H1 (cell line): ENCODE results near the gene FAIM2. TPM values are rescaled to one million over a fixed set of nuclear protein-coding genes. Genes with fewer than 3 reads are reported as not detected.

ENCODE experiments used
- CTCF ChIA-PET: fragments of 300-600 bp; sonication (Branson Sonifier 250); formaldehyde crosslinking; loops from one replicate; lab custom pipeline; 2021; ENCODE audit not compliant: partially characterized antibody; lab: Charles Lee
- POLR2A ChIA-PET: fragments of 300-600 bp; sonication (Branson Sonifier 250); formaldehyde crosslinking; loops from one replicate; lab custom pipeline; 2021; ENCODE audit warnings: inconsistent platforms; ENCODE audit not compliant: partially characterized antibody; lab: Charles Lee
- DNase-seq, 2 experiments: peaks; one replicate each; pipeline versions ENCODE4 v3.0.0 to v3.0.0-alpha.2; 2010 to 2022; ENCODE audit warnings: low spot score in 2 of 2, low read depth in 1 of 2, mixed read lengths in 1 of 2
- FAIRE-seq: peaks from 2 replicates; lab custom pipeline; 2011; peaks lifted over from hg19 to GRCh38; lab: Jason Lieb, UNC
- H2AFZ ChIP-seq: 2 replicates; pipeline ENCODE4 v1.8.1; 2012; ENCODE audit warnings: low read length, inconsistent platforms
- H2AK5ac ChIP-seq: 2 replicates; pipeline ENCODE4 v1.6.1; 2013; ENCODE audit warnings: low read depth, low read length
- H2BK120ac ChIP-seq: replicated peaks from 2 replicates; pipeline ENCODE3; 2013; ENCODE audit warnings: low read depth, low read length, inconsistent platforms
- H2BK12ac ChIP-seq: 2 replicates; pipeline ENCODE4 v1.6.1; 2013; ENCODE audit warnings: low read depth, low read length
- H2BK15ac ChIP-seq: 2 replicates; pipeline ENCODE4 v1.6.1; 2013; ENCODE audit warnings: low read length
- H2BK20ac ChIP-seq: 2 replicates; pipeline ENCODE4 v1.6.1; 2013; ENCODE audit warnings: low read length
- H2BK5ac ChIP-seq: 2 replicates; pipeline ENCODE4 v1.6.1; 2013; ENCODE audit warnings: low read depth, low read length
- H3K14ac ChIP-seq: 2 replicates; pipeline ENCODE4 v1.6.1; 2013; ENCODE audit warnings: inconsistent platforms; ENCODE audit not compliant: insufficient read length
- H3K18ac ChIP-seq: 2 replicates; pipeline ENCODE4 v1.6.1; 2013; ENCODE audit warnings: low read length; ENCODE audit errors: extremely low read depth
- H3K23ac ChIP-seq: 2 replicates; pipeline ENCODE4 v1.6.1; 2013; ENCODE audit warnings: inconsistent platforms; ENCODE audit not compliant: insufficient read length
- H3K23me2 ChIP-seq: 2 replicates; pipeline ENCODE4 v1.6.1; 2013; ENCODE audit warnings: low read depth, low read length
- H3K27ac ChIP-seq: 2 replicates; pipeline ENCODE4 v1.6.1; 2011; ENCODE audit warnings: low read depth, low read length, inconsistent platforms
- H3K27me3 ChIP-seq, 4 experiments: replicated peaks in 1 of 4; 1 replicate in 1 of 4; 2 replicates in 3 of 4; pipeline versions ENCODE4 v1.6.1 to v1.8.1; 2011 to 2013; ENCODE audit warnings: low read length in 3 of 4, mild to moderate bottlenecking in 3 of 4, inconsistent platforms in 2 of 4, mixed read lengths in 2 of 4, moderate library complexity in 1 of 4; ENCODE audit not compliant: control insufficient read depth in 3 of 4, insufficient read depth in 3 of 4; ENCODE audit errors: extremely low read depth in 1 of 4
- H3K36me3 ChIP-seq, 4 experiments: 2 replicates each; pipeline versions ENCODE4 v1.6.1 to v1.8.1; 2011 to 2013; ENCODE audit warnings: mild to moderate bottlenecking in 4 of 4, low read length in 3 of 4, moderate library complexity in 2 of 4, control low read depth in 1 of 4, inconsistent platforms in 1 of 4; ENCODE audit not compliant: insufficient read depth in 4 of 4, control insufficient read depth in 2 of 4
- H3K4ac ChIP-seq: replicated peaks from 2 replicates; pipeline ENCODE3; 2013; ENCODE audit warnings: low read length, low read depth, mixed read lengths, inconsistent platforms; ENCODE audit not compliant: insufficient read length
- H3K4me1 ChIP-seq, 4 experiments: replicated peaks in 1 of 4; 1 replicate in 1 of 4; 2 replicates in 3 of 4; pipeline versions ENCODE4 v1.6.1 to v1.8.1; 2011 to 2013; ENCODE audit warnings: low read length in 3 of 4, inconsistent platforms in 2 of 4, mixed read lengths in 1 of 4; ENCODE audit not compliant: insufficient read depth in 4 of 4, control insufficient read depth in 3 of 4
- H3K4me2 ChIP-seq, 2 experiments: 2 replicates each; pipeline versions ENCODE4 v1.6.1 to v1.8.1; 2011 to 2013; ENCODE audit warnings: low read depth in 2 of 2, low read length in 2 of 2, control low read depth in 1 of 2, inconsistent platforms in 1 of 2, mild to moderate bottlenecking in 1 of 2; ENCODE audit not compliant: insufficient read depth in 1 of 2
- H3K4me3 ChIP-seq, 4 experiments: fragments of 200-600, 300-600 bp in 1 of 4; sonication (generic), shearing (Covaris generic), sonication (Bioruptor Twin) in 1 of 4; 2 replicates each; pipeline versions ENCODE4 v1.5.1 to v1.8.1; 2011 to 2016; ENCODE audit warnings: low read length in 4 of 4, low read depth in 3 of 4, control low read depth in 2 of 4, inconsistent platforms in 2 of 4, mild to moderate bottlenecking in 2 of 4, mixed read lengths in 1 of 4, moderate library complexity in 1 of 4; ENCODE audit not compliant: insufficient read depth in 2 of 4; ENCODE audit errors: extremely low read depth in 1 of 4
- H3K56ac ChIP-seq: replicated peaks from 2 replicates; pipeline ENCODE3; 2013; ENCODE audit warnings: low read depth, mild to moderate bottlenecking, mixed read lengths, low read length, inconsistent platforms; ENCODE audit not compliant: insufficient read length
- H3K79me1 ChIP-seq: 2 replicates; pipeline ENCODE4 v1.6.1; 2013; ENCODE audit warnings: low read depth, low read length, control low read depth
- H3K79me2 ChIP-seq, 2 experiments: 2 replicates each; pipeline versions ENCODE4 v1.6.1 to v1.8.1; 2012 to 2013; ENCODE audit warnings: low read length in 2 of 2, mild to moderate bottlenecking in 2 of 2, inconsistent platforms in 1 of 2; ENCODE audit not compliant: insufficient read depth in 2 of 2, control insufficient read depth in 1 of 2
- H3K9ac ChIP-seq, 4 experiments: replicated peaks in 1 of 4; 1 replicate in 1 of 4; 2 replicates in 3 of 4; pipeline versions ENCODE4 v1.6.1 to v1.8.1; 2011 to 2013; ENCODE audit warnings: low read depth in 3 of 4, low read length in 3 of 4, control low read depth in 2 of 4, mild to moderate bottlenecking in 2 of 4, moderate library complexity in 2 of 4, inconsistent platforms in 1 of 4; ENCODE audit errors: extremely low read depth in 1 of 4
- H3K9me3 ChIP-seq, 2 experiments: 2 replicates each; pipeline versions ENCODE4 v1.6.1 to v1.8.1; 2012 to 2013; ENCODE audit warnings: mild to moderate bottlenecking in 2 of 2, moderate library complexity in 2 of 2, control low read depth in 1 of 2, inconsistent platforms in 1 of 2, low read depth in 1 of 2, low read length in 1 of 2, mixed read lengths in 1 of 2; ENCODE audit not compliant: insufficient read depth in 2 of 2
- H4K20me1 ChIP-seq, 2 experiments: replicated peaks in 1 of 2; 2 replicates each; pipeline versions ENCODE3 to v1.8.1; 2011 to 2013; ENCODE audit warnings: inconsistent platforms in 2 of 2, low read length in 2 of 2, mild to moderate bottlenecking in 1 of 2; ENCODE audit not compliant: insufficient read depth in 2 of 2, control insufficient read depth in 1 of 2
- H4K5ac ChIP-seq: 2 replicates; pipeline ENCODE4 v1.6.1; 2013; ENCODE audit warnings: low read length, low read depth, mixed read lengths, inconsistent platforms; ENCODE audit not compliant: insufficient read length
- H4K8ac ChIP-seq: 2 replicates; pipeline ENCODE4 v1.8.0; 2013; ENCODE audit warnings: mild to moderate bottlenecking, moderate library complexity, low read length, inconsistent platforms; ENCODE audit not compliant: insufficient read depth; ENCODE audit errors: extremely low read depth
- H4K91ac ChIP-seq: replicated peaks from 2 replicates; pipeline ENCODE3; 2013; ENCODE audit warnings: low read length, mixed read lengths, inconsistent platforms; ENCODE audit not compliant: insufficient read length
- BCL11A ChIP-seq, 2 experiments: IDR thresholded peaks; one replicate each; pipeline ENCODE4 v1.6.1; 2011; ENCODE audit warnings: low read depth in 2 of 2, low read length in 2 of 2, mild to moderate bottlenecking in 2 of 2
- CBX8 ChIP-seq: fragments of 300-800, 300-1000 bp; sonication (generic); IDR thresholded peaks from 2 replicates; pipeline ENCODE4 v1.7.1; 2016; ENCODE audit warnings: low read depth, low read length, borderline replicate concordance
- HDAC2 ChIP-seq, 2 experiments: fragments of 300-600 bp in 1 of 2; sonication (generic) in 1 of 2; IDR thresholded peaks; 2 replicates each; pipeline ENCODE4 v1.6.1; 2011 to 2012; ENCODE audit warnings: low read depth in 2 of 2, low read length in 2 of 2, mild to moderate bottlenecking in 2 of 2, moderate library complexity in 2 of 2, borderline replicate concordance in 1 of 2, inconsistent platforms in 1 of 2
- HDAC6 ChIP-seq: IDR thresholded peaks from one replicate; pipeline ENCODE4 v1.7.1; 2012; ENCODE audit warnings: low read depth, mild to moderate bottlenecking, inconsistent platforms, low read length, moderate library complexity
- RFX5 ChIP-seq: IDR thresholded peaks from 2 replicates; pipeline ENCODE4 v1.6.1; 2011; ENCODE audit warnings: low read depth, low read length, improper control_type of control experiment, borderline replicate concordance
- SP4 ChIP-seq: IDR thresholded peaks from 2 replicates; pipeline ENCODE4 v1.6.1; 2012; ENCODE audit warnings: low read length, inconsistent platforms
- TAF1 ChIP-seq: IDR thresholded peaks from 2 replicates; pipeline ENCODE4 v1.6.1; 2011; ENCODE audit warnings: mild to moderate bottlenecking, low read depth, low read length
- WGBS, 2 experiments: shearing (Covaris generic) in 1 of 2; methylation state at CpG; one replicate each; pipeline versions ENCODE4 v1.1.6 to v1.1.7; 2013 to 2015; ENCODE audit warnings: low lambda C conversion rate in 2 of 2, mixed read lengths in 2 of 2, inconsistent platforms in 1 of 2, low coverage in 1 of 2, missing lambda C conversion rate in 1 of 2; ENCODE audit not compliant: insufficient replicate concordance in 2 of 2, insufficient coverage in 1 of 2, insufficient read length in 1 of 2; ENCODE audit errors: extremely low coverage in 1 of 2, missing lambda C conversion rate in 1 of 2; 5-methylcytosine and 5-hydroxymethylcytosine counted together
- polyA plus RNA-seq, 7 experiments: library from polyadenylated mRNA; depleted of rRNA in 3 of 7; stranded (reverse) in 5 of 7; unstranded in 2 of 7; fragments of >200 nt in 5 of 7; fragments of 200-250 nt in 2 of 7; gene quantifications; 1 replicate in 5 of 7; 2 replicates in 1 of 7; 4 replicates in 1 of 7; pipeline versions ENCODE4 v1.2.1 to v1.2.3, GENCODE V29; 2011 to 2013; ENCODE audit warnings: missing spikeins in 2 of 7, mixed read lengths in 2 of 7
- total RNA-seq: library from RNA; stranded (reverse); fragmentation: NEBNext Ultra II Directional; extraction: Animal tissue kit (Norgen Biotek cat#: 25700); gene quantifications from 2 replicates; pipeline ENCODE4 v1.2.1, GENCODE V29; 2021
- TF ChIP-seq, protein P1 (sequence below): IDR thresholded peaks from 2 replicates; pipeline ENCODE4 v1.6.1; 2012; ENCODE audit warnings: low read length, inconsistent platforms

Gene FAIM2
- total and polyA plus RNA-seq, 2 of the 8 experiments (the other 6 are each of a cell fraction or from before 2014, with no cell fraction given): 0.89 to 1.3 TPM

GRCh38 chr12:49923880-49924556, 20.3 kb upstream of the FAIM2 start:
- H2BK20ac ChIP-seq: no peak overlapping the region
- H3K79me2 ChIP-seq: no peaks in the 10 kb centered on the region
- no peak overlapping the region; the same call in 1 of the 2 replicates for H4K8ac ChIP-seq
- H3K14ac ChIP-seq: no peak overlapping the region
- H2AFZ ChIP-seq: no peak overlapping the region
- H3K9me3 ChIP-seq: no peaks in the 10 kb centered on the region
- peaks cover 0 to 2% of the 10 kb centered on the region in 2 experiments for H4K20me1 ChIP-seq
- 0 out of 2 replicates have a peak, but pooled peaks cover 2% of the 10 kb centered on the region for H3K79me1 ChIP-seq
- no peak overlapping the region for H2BK15ac ChIP-seq
- DNase-seq: no peak
- H3K4me2 ChIP-seq: no peak overlapping the region
- H4K91ac ChIP-seq: no peak overlapping the region
- no peaks in the 10 kb centered on the region; a peak in 1 of 7 replicates for H3K4me1 ChIP-seq
- H3K23ac ChIP-seq: no peak overlapping the region
- no peak overlapping the region for H4K5ac ChIP-seq
- POLR2A ChIA-PET: interaction anchor here (1.1 kb wide), 1 partner anchor 9 kb away, joined by 3 read pairs; no protein-coding TSS in a partner anchor
- no peaks in the 10 kb centered on the region for H3K27me3 ChIP-seq
- no peak overlapping the region for H3K9ac ChIP-seq
- TF ChIP-seq RFX5: no peak
- TF ChIP-seq TAF1: no peak
- no peak for TF ChIP-seq BCL11A (IDR thresholded peaks at IDR 0.05; ENCODE audit: low read depth in 2 of 2, low read length in 2 of 2)
- TF ChIP-seq HDAC6: no peak
- no peak for TF ChIP-seq CBX8
- no peak for TF ChIP-seq HDAC2 (IDR thresholded peaks at IDR 0.05; ENCODE audit: borderline replicate concordance in 1 of 2, low read depth in 2 of 2, low read length in 2 of 2)
- TF ChIP-seq, protein P1, sequence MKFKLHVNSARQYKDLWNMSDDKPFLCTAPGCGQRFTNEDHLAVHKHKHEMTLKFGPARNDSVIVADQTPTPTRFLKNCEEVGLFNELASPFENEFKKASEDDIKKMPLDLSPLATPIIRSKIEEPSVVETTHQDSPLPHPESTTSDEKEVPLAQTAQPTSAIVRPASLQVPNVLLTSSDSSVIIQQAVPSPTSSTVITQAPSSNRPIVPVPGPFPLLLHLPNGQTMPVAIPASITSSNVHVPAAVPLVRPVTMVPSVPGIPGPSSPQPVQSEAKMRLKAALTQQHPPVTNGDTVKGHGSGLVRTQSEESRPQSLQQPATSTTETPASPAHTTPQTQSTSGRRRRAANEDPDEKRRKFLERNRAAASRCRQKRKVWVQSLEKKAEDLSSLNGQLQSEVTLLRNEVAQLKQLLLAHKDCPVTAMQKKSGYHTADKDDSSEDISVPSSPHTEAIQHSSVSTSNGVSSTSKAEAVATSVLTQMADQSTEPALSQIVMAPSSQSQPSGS: no peak
- TF ChIP-seq SP4: no peak
- no peak overlapping the region for H2AK5ac ChIP-seq
- no peak overlapping the region for H3K18ac ChIP-seq
- CTCF ChIA-PET: interaction anchor here (0.6 kb wide), 1 partner anchor 11 kb away, joined by 3 read pairs; no protein-coding TSS in a partner anchor
- H3K56ac ChIP-seq: no peak overlapping the region
- no peak overlapping the region for H3K4me3 ChIP-seq
- H3K23me2 ChIP-seq: 0 out of 2 replicates have a peak, but pooled peaks cover 2% of the 10 kb centered on the region
- no peaks in the 10 kb centered on the region for H3K36me3 ChIP-seq
- FAIRE-seq: no peak
- no peak overlapping the region for H2BK120ac ChIP-seq
- no peak overlapping the region for H3K27ac ChIP-seq
- no peak overlapping the region for H2BK5ac ChIP-seq
- WGBS, 2 experiments: 93% methylated on average over 15 of the region's 15 CpGs; no CpG with 5 or more reads in 1 of the 2 experiments
- H2BK12ac ChIP-seq: no peak overlapping the region
- no peak overlapping the region for H3K4ac ChIP-seq
